ENCODE measurements around the gene KNSTRN. TPM values are rescaled to one million over a fixed set of nuclear protein-coding genes. Genes with fewer than 3 reads are reported as not detected.
A peak's percentile ranks its signal among the peaks of the same experiment; 100 is the strongest.

The KNSTRN gene
- total and polyA plus RNA-seq, 2 of the 8 experiments (the other 6 are each of a cell fraction or from before 2014, with no cell fraction given), result 25.1 to 79.4 TPM

- Histone ChIP-seq H4K20me1 (replicated peaks in 1 of 2; ENCODE audit: control insufficient read depth in 1 of 2, insufficient read depth in 2 of 2, low read length in 2 of 2) (peaks cover 0 to 1% of the 10 kb centered on the region in 2 experiments), H2BK15ac (ENCODE audit: low read length) (peak overlapping the region; percentile 88; the same call in 1 of the 2 replicates), H3K4me1 (replicated peaks in 1 of 4; ENCODE audit: control insufficient read depth in 3 of 4, insufficient read depth in 4 of 4, low read length in 3 of 4) (peaks cover 3 to 6% (median 4%) of the 10 kb centered on the region in 4 experiments; a peak in 4 of 7 replicates), H4K91ac (replicated peaks; ENCODE audit: insufficient read length, low read length) (peak overlapping the region; percentile 62), H3K18ac (ENCODE audit: extremely low read depth, low read length) (peak overlapping the region; percentile 60; the same call in 1 of the 2 replicates), H3K27ac (ENCODE audit: low read depth, low read length) (no peak overlapping the region), H3K23ac (ENCODE audit: insufficient read length) (no peak overlapping the region), H3K23me2 (ENCODE audit: low read depth, low read length) (peaks cover 1% of the 10 kb centered on the region), H2AFZ (ENCODE audit: low read length) (no peak overlapping the region), H3K9ac (replicated peaks in 1 of 4; ENCODE audit: extremely low read depth in 1 of 4, low read depth in 3 of 4, low read length in 3 of 4) (no peak overlapping the region), H3K79me1 (ENCODE audit: low read depth, low read length) (no peaks in the 10 kb centered on the region), H2BK120ac (replicated peaks; ENCODE audit: low read depth, low read length) (no peak overlapping the region), H2AK5ac (ENCODE audit: low read depth, low read length) (no peak overlapping the region), H3K27me3 (replicated peaks in 1 of 4; ENCODE audit: control insufficient read depth in 3 of 4, extremely low read depth in 1 of 4, insufficient read depth in 3 of 4, low read length in 3 of 4) (peaks cover 5 to 27% (median 23%) of the 10 kb centered on the region in 4 experiments), H2BK20ac (ENCODE audit: low read length) (no peak overlapping the region), H2BK12ac (ENCODE audit: low read depth, low read length) (peak overlapping the region; percentile 92; the same call in 1 of the 2 replicates), H2BK5ac (ENCODE audit: low read depth, low read length) (no peak overlapping the region), H3K36me3 (ENCODE audit: control insufficient read depth in 2 of 4, insufficient read depth in 4 of 4, low read length in 3 of 4) (no peaks in the 10 kb centered on the region), H3K4ac (replicated peaks; ENCODE audit: insufficient read length, low read depth, low read length) (peak overlapping the region; percentile 49), H4K5ac (ENCODE audit: insufficient read length, low read depth, low read length) (no peak overlapping the region), H3K79me2 (ENCODE audit: control insufficient read depth in 1 of 2, insufficient read depth in 2 of 2, low read length in 2 of 2) (no peaks in the 10 kb centered on the region), H3K4me3 (ENCODE audit: extremely low read depth in 1 of 4, insufficient read depth in 2 of 4, low read depth in 3 of 4, low read length in 4 of 4) (no peak overlapping the region), H3K4me2 (ENCODE audit: insufficient read depth in 1 of 2, low read depth in 2 of 2, low read length in 2 of 2) (no peak overlapping the region), H3K9me3 (ENCODE audit: insufficient read depth in 2 of 2, low read depth in 1 of 2, low read length in 1 of 2) (peaks cover 0 to 8% of the 10 kb centered on the region in 2 experiments; a peak in 1 of 4 replicates), H4K8ac (ENCODE audit: extremely low read depth, insufficient read depth, low read length) (peak overlapping the region; percentile 91; the same call in 1 of the 2 replicates), H3K14ac (ENCODE audit: insufficient read length) (no peak overlapping the region), H3K56ac (replicated peaks; ENCODE audit: insufficient read length, low read depth, low read length) (no peak overlapping the region)
- ChIA-PET POLR2A (ENCODE audit: partially characterized antibody) (interaction anchor here (0.7 to 4.1 kb wide), 10 partner anchors 11 to 67 kb away, joined by 3 to 24 read pairs (median 4); partner anchors contain the start of gene KNSTRN), CTCF (ENCODE audit: partially characterized antibody) (interaction anchor here (0.8 to 13.4 kb wide), 30 partner anchors 9 to 137 kb away, joined by 3 to 452 read pairs (median 5); partner anchors contain the start of genes CCDC9B, DISP2, IVD and KNSTRN)
- DNase-seq (ENCODE audit: low read depth in 1 of 2, low spot score in 2 of 2) (no peak), FAIRE-seq (no peak)
- 96% methylated on average over 24 of the region's 24 CpGs; no CpG with 5 or more reads in 1 of the 2 experiments for WGBS, 2 experiments (ENCODE audit: extremely low coverage in 1 of 2, insufficient coverage in 1 of 2, insufficient read length in 1 of 2, insufficient replicate concordance in 2 of 2, low coverage in 1 of 2, low lambda C conversion rate in 2 of 2, missing lambda C conversion rate in 1 of 2)
- TF ChIP-seq EP300 (IDR thresholded peaks at IDR 0.05; ENCODE audit: borderline replicate concordance in 1 of 2, low read depth in 2 of 2, low read length in 2 of 2), result no peak
- TF ChIP-seq RNF2 (IDR thresholded peaks at IDR 0.05; ENCODE audit: borderline replicate concordance, low read depth, low read length, missing control alignments, poor library complexity, severe bottlenecking), result peak; percentile 36
- TF ChIP-seq CHD2 (IDR thresholded peaks at IDR 0.05; ENCODE audit: low read length), result no peak
Observed at GRCh38 chr15:40368719-40369473, 13.6 kb upstream of the KNSTRN start.

Measured in H1 (cell line).